Hematopoietic multipotent progenitor cell treated with erythropoietin and hydrocortisone succinate and interleukin-3 and kit ligand, for 4 days (in vitro differentiated cells): ENCODE results near the gene TMEM121B.
A peak's percentile ranks its signal among the peaks of the same experiment; 100 is the strongest.

ENCODE experiments used
- DNase-seq: peaks from one replicate; pipeline ENCODE4 v3.0.0-alpha.2; 2015

TMEM121B gene

DNA sequence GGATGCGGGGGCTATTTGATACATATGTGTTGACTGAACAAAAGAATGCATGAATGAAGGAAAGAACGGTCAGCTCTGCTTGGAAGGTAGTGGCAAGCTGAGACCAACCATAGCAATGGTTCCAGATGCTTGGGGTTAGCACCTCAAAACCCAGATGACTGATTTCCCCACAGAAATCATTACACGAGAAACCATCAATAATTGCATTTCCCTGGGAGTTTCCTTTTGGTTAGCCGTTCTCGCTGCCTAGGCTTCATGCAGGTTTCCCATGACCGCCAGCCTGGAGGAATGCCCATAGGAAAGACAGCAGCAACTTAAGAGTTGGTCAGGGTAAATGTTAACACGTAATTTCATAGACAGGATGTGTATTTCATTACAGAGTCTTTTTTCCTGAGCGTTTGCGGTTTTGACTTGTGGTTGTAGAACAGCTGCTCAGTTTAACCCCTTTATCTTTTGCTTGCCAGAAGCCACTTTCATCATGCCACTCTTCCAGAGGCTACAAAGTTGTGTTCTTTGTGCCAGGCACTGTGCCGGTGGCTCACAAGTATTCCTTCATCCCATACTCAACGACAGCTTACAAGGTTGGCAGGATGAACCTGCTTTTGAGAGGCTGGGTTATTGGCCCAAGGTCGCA, 33.5 kb downstream of the TMEM121B start:
- DNase-seq = peak; percentile 95

DNA sequence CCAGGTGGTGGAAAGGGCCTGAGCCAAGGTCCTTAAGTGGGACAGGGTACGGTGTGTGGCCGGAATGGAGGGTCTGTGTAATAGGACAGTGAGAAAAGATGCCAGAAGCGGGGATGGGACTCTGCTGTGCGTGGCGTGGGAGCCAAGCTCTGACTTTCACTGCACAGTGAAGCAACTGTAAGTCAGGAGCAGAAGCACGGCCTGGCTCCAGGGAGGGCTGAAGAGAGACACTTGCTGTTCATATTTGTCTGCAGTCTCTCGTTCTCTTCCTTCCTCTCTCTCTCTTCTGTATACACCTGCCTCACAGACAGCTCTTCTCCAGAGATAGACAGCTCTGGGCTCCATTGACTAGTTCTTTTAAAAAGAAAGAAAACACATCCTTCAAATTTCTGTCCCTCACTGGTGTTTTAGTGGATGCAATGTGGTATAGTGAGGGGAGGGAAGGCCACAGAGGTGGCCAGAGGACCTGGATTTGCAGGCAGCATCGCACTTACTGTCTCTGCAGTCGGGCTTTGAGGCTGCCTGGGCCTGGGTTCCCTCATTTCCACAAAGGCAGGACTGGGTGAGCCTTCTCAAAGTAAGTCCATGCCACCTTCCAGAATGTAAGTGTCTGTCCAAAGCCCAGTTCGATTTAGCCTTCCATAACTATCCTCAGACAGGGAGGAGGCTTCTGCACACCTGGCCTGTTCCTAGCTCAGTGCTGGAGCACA, 34.2 kb downstream of the TMEM121B start:
- no peak for DNase-seq

DNA sequence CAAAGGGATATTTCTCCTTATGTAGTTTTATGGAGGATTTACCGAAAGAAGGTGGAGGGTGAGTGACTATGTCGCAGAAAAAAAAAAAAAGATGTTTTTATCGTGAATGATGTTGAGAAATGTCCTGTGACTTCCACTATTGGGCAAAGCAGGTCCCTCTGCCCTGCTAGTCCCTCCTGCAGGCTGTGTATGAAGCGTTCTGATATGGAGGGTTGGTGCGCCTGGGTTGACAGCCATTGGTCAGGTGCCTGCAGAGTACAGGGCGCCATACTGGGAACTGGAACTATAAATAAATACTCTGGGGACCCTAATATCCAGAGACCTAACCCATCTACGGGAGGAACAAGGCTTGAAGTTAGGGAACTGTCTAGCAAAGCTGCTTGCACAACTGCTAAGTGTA, 34.9 kb downstream of the TMEM121B start:
- peak; percentile 59 for DNase-seq

- peak; percentile 43 for DNase-seq
Observed at GRCh38 chr22:17085277-17086181, 35.6 kb downstream of the TMEM121B start.

DNA sequence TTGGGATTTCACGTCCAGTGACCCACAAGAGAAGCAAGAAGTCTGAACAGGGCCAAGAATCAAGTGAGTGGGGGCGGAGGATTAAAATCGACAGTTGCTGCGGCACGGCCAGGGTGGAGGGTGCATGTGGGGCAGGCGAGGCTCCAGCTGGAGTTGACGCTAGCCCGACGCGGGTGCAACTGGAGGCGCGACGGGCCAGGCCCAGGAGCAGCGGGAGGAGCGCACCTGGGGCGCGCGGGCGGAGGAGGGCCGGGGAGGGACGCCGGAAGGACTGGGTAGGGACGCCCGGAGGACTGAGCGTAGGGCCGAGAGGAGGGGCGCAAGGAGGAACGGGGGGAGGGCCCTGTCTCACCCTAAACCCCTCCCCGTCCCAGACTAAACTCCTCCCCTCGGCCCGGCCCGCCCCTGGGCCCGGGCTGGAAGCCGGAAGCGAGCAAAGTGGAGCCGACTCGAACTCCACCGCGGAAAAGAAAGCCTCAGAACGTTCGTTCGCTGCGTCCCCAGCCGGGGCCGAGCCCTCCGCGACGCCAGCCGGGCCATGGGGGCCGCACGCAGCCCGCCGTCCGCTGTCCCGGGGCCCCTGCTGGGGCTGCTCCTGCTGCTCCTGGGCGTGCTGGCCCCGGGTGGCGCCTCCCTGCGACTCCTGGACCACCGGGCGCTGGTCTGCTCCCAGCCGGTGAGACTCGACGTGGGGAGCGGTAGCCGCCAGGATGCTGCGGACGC, 36.4 kb downstream of the TMEM121B start, which contains the start of gene IL17RA:
IL17RA (plus strand) TSS at position 447 of the 723 bp plus-strand sequence; CDS start at position 539, 92 bp downstream.
- peak; percentile 96 for DNase-seq

DNA sequence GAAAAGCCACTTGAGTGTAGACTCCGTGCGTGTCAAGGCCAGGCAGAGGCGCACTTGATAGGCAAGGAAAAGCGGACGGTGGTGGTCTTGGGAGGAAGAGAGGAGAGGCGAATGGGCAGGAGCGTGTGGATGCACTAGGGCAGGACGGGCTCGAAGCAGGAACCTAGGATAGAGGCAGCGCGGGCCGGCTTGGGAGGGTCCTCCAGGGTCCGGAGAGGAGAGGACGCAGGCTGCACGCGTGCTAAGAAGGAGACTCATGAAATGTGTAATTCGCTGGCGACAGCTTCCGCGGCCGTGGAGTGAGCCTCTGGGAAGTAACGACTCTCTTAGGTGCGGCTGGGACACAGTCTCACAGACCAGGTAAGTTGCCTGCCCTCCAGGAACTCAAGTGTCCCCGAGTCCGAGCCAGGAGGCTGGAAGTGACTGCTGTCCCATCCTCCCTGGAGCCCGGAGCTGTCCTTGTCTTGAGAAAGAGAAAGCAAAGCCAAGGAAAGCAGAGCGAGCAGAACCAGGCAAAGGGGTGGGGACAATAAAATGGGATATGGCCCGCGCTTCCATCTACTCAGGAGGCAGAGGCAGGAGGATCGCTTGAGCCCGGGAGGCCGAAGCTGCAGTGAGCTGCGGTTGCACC, 37.2 kb downstream of the TMEM121B start:
- DNase-seq = no peak

GRCh38 chr22:17083255-17083654, 37.9 kb downstream of the TMEM121B start:
- no peak for DNase-seq

- DNase-seq = no peak
Observed at GRCh38 chr22:17079572-17079971, 41.6 kb downstream of the TMEM121B start.

GRCh38 chr22:17077255-17077654, 43.9 kb downstream of the TMEM121B start:
- DNase-seq = no peak

GRCh38 chr22:17074648-17075002, 46.5 kb downstream of the TMEM121B start:
- no peak for DNase-seq

GRCh38 chr22:17072877-17073276, 48.3 kb downstream of the TMEM121B start:
- no peak for DNase-seq
